Measurements from ENCODE around the gene CFAP73. TPM values are rescaled to one million over a fixed set of nuclear protein-coding genes. Genes with fewer than 3 reads are reported as not detected.

CFAP73 gene
- total RNA-seq, 2 experiments from 2014 or later = 0.23 to 0.34 TPM

- ChIA-PET CTCF (interaction anchor here (2.1 kb wide), 1 partner anchor 178 kb away, joined by 6 read pairs; no protein-coding TSS in a partner anchor), POLR2A (no interaction called here)
- no peak overlapping the region for H3K4me3 Mint-ChIP-seq
- ATAC-seq (no peak), DNase-seq (no peak)
- no peaks in the 10 kb centered on the region for H3K27me3 Mint-ChIP-seq (ENCODE audit: low read depth)
- H3K36me3 Mint-ChIP-seq (ENCODE audit: low read depth) = peaks cover 59% of the 10 kb centered on the region
- H3K4me1 Mint-ChIP-seq (ENCODE audit: low read depth) = peaks cover 2% of the 10 kb centered on the region
- H3K27ac Mint-ChIP-seq = no peak overlapping the region
- no peaks in the 10 kb centered on the region for H3K9me3 Mint-ChIP-seq (ENCODE audit: insufficient read depth)
Observed at GRCh38 chr12:113170926-113171325, 21.4 kb downstream of the CFAP73 start.

- no peaks in the 10 kb centered on the region for H3K27me3 Mint-ChIP-seq (ENCODE audit: low read depth)
Observed at GRCh38 chr12:113171543-113171942, 22.0 kb downstream of the CFAP73 start.

GRCh38 chr12:113172185-113172584 is 22.7 kb downstream of the CFAP73 start:
- CTCF ChIA-PET = interaction anchor here (0.6 to 3.6 kb wide), 8 partner anchors 11 to 180 kb away, joined by 3 to 29 read pairs (median 4); no protein-coding TSS in a partner anchor
- Mint-ChIP-seq H3K36me3 (ENCODE audit: low read depth) (peaks cover 62% of the 10 kb centered on the region), H3K4me1 (ENCODE audit: low read depth) (peaks cover 2% of the 10 kb centered on the region), H3K9me3 (ENCODE audit: insufficient read depth) (no peaks in the 10 kb centered on the region), H3K27ac (no peak overlapping the region), H3K4me3 (no peak overlapping the region), H3K27me3 (ENCODE audit: low read depth) (no peaks in the 10 kb centered on the region)
- POLR2A ChIA-PET = no interaction called here
- no peak for DNase-seq
- ATAC-seq = no peak

More at GRCh38 chr12:113171543-113171942, 22.0 kb downstream of the CFAP73 start:
- Mint-ChIP-seq H3K4me3 (no peak overlapping the region), H3K4me1 (ENCODE audit: low read depth) (peaks cover 2% of the 10 kb centered on the region), H3K36me3 (ENCODE audit: low read depth) (peaks cover 59% of the 10 kb centered on the region), H3K9me3 (ENCODE audit: insufficient read depth) (no peaks in the 10 kb centered on the region), H3K27ac (no peak overlapping the region)
- DNase-seq = no peak
- ChIA-PET CTCF (interaction anchor here (1.4 to 2.1 kb wide), 3 partner anchors 23 to 179 kb away, joined by 3 to 6 read pairs (median 3); no protein-coding TSS in a partner anchor), POLR2A (no interaction called here)
- ATAC-seq = no peak

GRCh38 chr12:113173081-113173698 is 23.7 kb downstream of the CFAP73 start:
- Mint-ChIP-seq H3K27ac (no peak overlapping the region), H3K9me3 (ENCODE audit: insufficient read depth) (no peaks in the 10 kb centered on the region), H3K27me3 (ENCODE audit: low read depth) (no peaks in the 10 kb centered on the region), H3K4me1 (ENCODE audit: low read depth) (peaks cover 2% of the 10 kb centered on the region), H3K4me3 (no peak overlapping the region), H3K36me3 (ENCODE audit: low read depth) (peaks cover 72% of the 10 kb centered on the region)
- ChIA-PET POLR2A (no interaction called here), CTCF (interaction anchor here (0.7 to 3.6 kb wide), 14 partner anchors 8 to 181 kb away, joined by 3 to 29 read pairs (median 6); partner anchors contain the start of genes DDX54 and RASAL1)
- DNase-seq = no peak
- no peak for ATAC-seq

- Mint-ChIP-seq H3K27ac (peak overlapping the region; percentile 63), H3K36me3 (ENCODE audit: low read depth) (peaks cover 76% of the 10 kb centered on the region), H3K9me3 (ENCODE audit: insufficient read depth) (no peaks in the 10 kb centered on the region), H3K4me1 (ENCODE audit: low read depth) (peaks cover 2% of the 10 kb centered on the region), H3K27me3 (ENCODE audit: low read depth) (no peaks in the 10 kb centered on the region), H3K4me3 (no peak overlapping the region)
- peak; percentile 81 for DNase-seq
- POLR2A ChIA-PET = interaction anchor here (0.6 to 1.4 kb wide), 3 partner anchors 11 to 21 kb away, joined by 3 read pairs; partner anchors contain the start of genes DDX54 and RITA1
- CTCF ChIA-PET = interaction anchor here (0.5 to 3.6 kb wide), 26 partner anchors 9 to 274 kb away, joined by 3 to 29 read pairs (median 4); partner anchors contain the start of genes CFAP73, DDX54 and RASAL1
- ATAC-seq = peak; percentile 78
Observed at GRCh38 chr12:113174461-113175384, 25.2 kb downstream of the CFAP73 start.

- Mint-ChIP-seq H3K4me3 (no peak overlapping the region), H3K9me3 (ENCODE audit: insufficient read depth) (no peaks in the 10 kb centered on the region), H3K27me3 (ENCODE audit: low read depth) (no peaks in the 10 kb centered on the region), H3K36me3 (ENCODE audit: low read depth) (peaks cover 66% of the 10 kb centered on the region), H3K27ac (no peak overlapping the region), H3K4me1 (ENCODE audit: low read depth) (peaks cover 20% of the 10 kb centered on the region)
- ATAC-seq (no peak), DNase-seq (no peak)
- POLR2A ChIA-PET = no interaction called here
- CTCF ChIA-PET = no interaction called here
Observed at GRCh38 chr12:113179023-113179422, 29.5 kb downstream of the CFAP73 start.

- H3K36me3 Mint-ChIP-seq (ENCODE audit: low read depth) = peaks cover 59% of the 10 kb centered on the region
- ATAC-seq = no peak
- peaks cover 18% of the 10 kb centered on the region for H3K4me1 Mint-ChIP-seq (ENCODE audit: low read depth)
- no peaks in the 10 kb centered on the region for H3K27me3 Mint-ChIP-seq (ENCODE audit: low read depth)
- ChIA-PET POLR2A (interaction anchor here (1.1 kb wide), 1 partner anchor 16 kb away, joined by 3 read pairs; no protein-coding TSS in a partner anchor), CTCF (no interaction called here)
- no peak overlapping the region for H3K27ac Mint-ChIP-seq
- H3K9me3 Mint-ChIP-seq (ENCODE audit: insufficient read depth) = no peaks in the 10 kb centered on the region
- DNase-seq = no peak
- H3K4me3 Mint-ChIP-seq = no peak overlapping the region
Observed at GRCh38 chr12:113180333-113180732, 30.8 kb downstream of the CFAP73 start.

GRCh38 chr12:113181975-113182374 is 32.5 kb downstream of the CFAP73 start:
- Mint-ChIP-seq H3K9me3 (ENCODE audit: insufficient read depth) (no peaks in the 10 kb centered on the region), H3K27ac (peak overlapping the region; percentile 57), H3K4me3 (no peak overlapping the region), H3K4me1 (ENCODE audit: low read depth) (peaks cover 28% of the 10 kb centered on the region), H3K36me3 (ENCODE audit: low read depth) (peaks cover 59% of the 10 kb centered on the region), H3K27me3 (ENCODE audit: low read depth) (no peaks in the 10 kb centered on the region)
- CTCF ChIA-PET = no interaction called here
- DNase-seq = no peak
- POLR2A ChIA-PET = no interaction called here
- no peak for ATAC-seq

- POLR2A ChIA-PET = no interaction called here
- CTCF ChIA-PET = interaction anchor here (2.1 kb wide), 1 partner anchor 9 kb away, joined by 14 read pairs; no protein-coding TSS in a partner anchor
- Mint-ChIP-seq H3K36me3 (ENCODE audit: low read depth) (peaks cover 54% of the 10 kb centered on the region), H3K4me1 (ENCODE audit: low read depth) (peaks cover 35% of the 10 kb centered on the region), H3K27ac (peak overlapping the region; percentile 66), H3K27me3 (ENCODE audit: low read depth) (no peaks in the 10 kb centered on the region), H3K4me3 (peak overlapping the region; percentile 97), H3K9me3 (ENCODE audit: insufficient read depth) (no peaks in the 10 kb centered on the region)
- DNase-seq (no peak), ATAC-seq (no peak)
Observed at GRCh38 chr12:113183030-113183589, 33.6 kb downstream of the CFAP73 start.

GRCh38 chr12:113184098-113184899 is 34.8 kb downstream of the CFAP73 start:
- H3K4me3 Mint-ChIP-seq = peak overlapping the region; percentile 97
- peaks cover 35% of the 10 kb centered on the region for H3K4me1 Mint-ChIP-seq (ENCODE audit: low read depth)
- H3K36me3 Mint-ChIP-seq (ENCODE audit: low read depth) = peaks cover 48% of the 10 kb centered on the region
- H3K9me3 Mint-ChIP-seq (ENCODE audit: insufficient read depth) = no peaks in the 10 kb centered on the region
- ATAC-seq = peak; percentile 74
- DNase-seq = no peak
- CTCF ChIA-PET = interaction anchor here (1.0 to 2.1 kb wide), 2 partner anchors 11 to 240 kb away, joined by 4 to 14 read pairs; no protein-coding TSS in a partner anchor
- peak overlapping the region; percentile 98 for H3K27ac Mint-ChIP-seq
- POLR2A ChIA-PET = interaction anchor here (0.7 to 2.2 kb wide), 6 partner anchors 8 to 207 kb away, joined by 4 to 12 read pairs (median 6); partner anchors contain the start of gene OAS2
- H3K27me3 Mint-ChIP-seq (ENCODE audit: low read depth) = no peaks in the 10 kb centered on the region

GRCh38 chr12:113184900-113185179 is 35.3 kb downstream of the CFAP73 start:
- Mint-ChIP-seq H3K4me1 (ENCODE audit: low read depth) (peaks cover 35% of the 10 kb centered on the region), H3K36me3 (ENCODE audit: low read depth) (peaks cover 45% of the 10 kb centered on the region), H3K27me3 (ENCODE audit: low read depth) (no peaks in the 10 kb centered on the region), H3K9me3 (ENCODE audit: insufficient read depth) (no peaks in the 10 kb centered on the region), H3K4me3 (peak overlapping the region; percentile 97), H3K27ac (peak overlapping the region; percentile 98)
- peak; percentile 93 for DNase-seq
- ChIA-PET POLR2A (interaction anchor here (0.7 to 2.2 kb wide), 7 partner anchors 9 to 1057 kb away, joined by 3 to 12 read pairs (median 5); partner anchors contain the start of gene OAS2), CTCF (interaction anchor here (1.0 to 2.1 kb wide), 2 partner anchors 11 to 240 kb away, joined by 4 to 14 read pairs; no protein-coding TSS in a partner anchor)
- peak; percentile 92 for ATAC-seq
